GM06990 (cell line): Measurements from ENCODE around the gene LRIG2.

Experiments used
- DNase-seq: peaks from one replicate; pipeline ENCODE4 v3.0.0-alpha.2; 2011; ENCODE audit not compliant: insufficient read length; ENCODE audit errors: extremely low read depth
- H3K27me3 ChIP-seq: replicated peaks from 2 replicates; pipeline ENCODE4 v1.6.0; 2011; ENCODE audit warnings: low read length; ENCODE audit not compliant: control insufficient read depth, insufficient read depth
- H3K36me3 ChIP-seq: 2 replicates; pipeline ENCODE4 v1.5.1; 2011; ENCODE audit warnings: low read length; ENCODE audit not compliant: control insufficient read depth, insufficient read depth
- H3K4me3 ChIP-seq: replicated peaks from 2 replicates; pipeline ENCODE4 v1.5.1; 2011; ENCODE audit warnings: low read depth, mild to moderate bottlenecking, control low read depth, low read length
- CTCF ChIP-seq: IDR thresholded peaks from 2 replicates; pipeline ENCODE4 v1.5.1; 2011; ENCODE audit warnings: low read length, control low read depth, mild to moderate bottlenecking, inconsistent platforms; ENCODE audit not compliant: insufficient read depth, poor library complexity, severe bottlenecking

Gene LRIG2

GRCh38 chr1:113140588-113141446 lies 67.8 kb downstream of the LRIG2 start:
- Histone ChIP-seq H3K36me3 (no peaks in the 10 kb centered on the region), H3K4me3 (no peak overlapping the region), H3K27me3 (no peaks in the 10 kb centered on the region)
- TF ChIP-seq CTCF, result peak; percentile 85
- no peak for DNase-seq

GRCh38 chr1:113141650-113142473 lies 68.9 kb downstream of the LRIG2 start:
- Histone ChIP-seq H3K36me3 (no peaks in the 10 kb centered on the region), H3K4me3 (no peak overlapping the region), H3K27me3 (no peaks in the 10 kb centered on the region)
- no peak for DNase-seq
- no peak for TF ChIP-seq CTCF

- Histone ChIP-seq H3K4me3 (no peak overlapping the region), H3K36me3 (no peaks in the 10 kb centered on the region), H3K27me3 (no peaks in the 10 kb centered on the region)
- no peak for TF ChIP-seq CTCF
- DNase-seq, result no peak
These were observed 69.8 kb downstream of the LRIG2 start for GRCh38 chr1:113142791-113143190.

GRCh38 chr1:113146242-113147072 lies 73.5 kb downstream of the LRIG2 start:
- no peak for TF ChIP-seq CTCF
- no peak for DNase-seq
- Histone ChIP-seq H3K36me3 (no peaks in the 10 kb centered on the region), H3K27me3 (no peaks in the 10 kb centered on the region), H3K4me3 (no peak overlapping the region)

- TF ChIP-seq CTCF, result no peak
- Histone ChIP-seq H3K36me3 (no peaks in the 10 kb centered on the region), H3K27me3 (no peaks in the 10 kb centered on the region), H3K4me3 (no peak overlapping the region)
- no peak for DNase-seq
These were observed 74.2 kb downstream of the LRIG2 start for GRCh38 chr1:113147073-113147625.
